T47D (cell line): Measurements from ENCODE around the gene SCMH1.
"Not testable (repeated sequence)": the region's sequence is repeated elsewhere in the genome, so short reads cannot be mapped to it uniquely, and the experiment has no call there.

Source experiments
- DNase-seq, 2 experiments: peaks; one replicate each; pipeline versions ENCODE4 v3.0.0 to v3.0.0-alpha.2; 2011 to 2012; ENCODE audit warnings: low read depth in 1 of 2, low spot score in 1 of 2
- JUND ChIP-seq: IDR thresholded peaks from 2 replicates; pipeline ENCODE4 v1.6.1; 2012; ENCODE audit warnings: low read depth
- in situ Hi-C: cut with HindIII; loops from 2 replicates; pipeline ENCODE4 v1.10.0; 2016; ENCODE audit warnings: low sequenced_read_pairs, low pct_unique_long_range_greater_than_20kb

The SCMH1 gene

DNA sequence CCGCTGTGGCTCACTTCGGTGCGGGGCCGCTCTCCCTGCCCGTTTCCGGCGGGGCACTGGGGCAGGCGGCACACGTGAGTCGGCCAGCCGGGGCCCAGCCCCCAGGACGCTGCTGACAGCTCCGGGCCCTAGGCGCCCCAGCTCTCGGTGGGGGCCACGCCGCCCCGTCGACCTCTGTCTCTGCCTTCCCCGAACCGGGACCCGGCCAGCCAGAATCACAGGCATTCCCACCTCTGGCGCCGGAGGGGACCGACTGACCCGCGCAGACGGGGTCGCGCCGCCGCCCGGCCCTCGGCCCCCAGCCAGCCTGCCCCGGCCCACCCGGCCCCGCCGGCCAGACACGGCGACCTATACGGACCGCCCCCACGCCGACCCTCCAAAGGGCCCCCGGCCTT, 755 bp downstream of the SCMH1 start:
- in situ Hi-C loops = no loop called here
- TF ChIP-seq JUND = no peak
- DNase-seq = peak; percentile 33 to 46

DNA sequence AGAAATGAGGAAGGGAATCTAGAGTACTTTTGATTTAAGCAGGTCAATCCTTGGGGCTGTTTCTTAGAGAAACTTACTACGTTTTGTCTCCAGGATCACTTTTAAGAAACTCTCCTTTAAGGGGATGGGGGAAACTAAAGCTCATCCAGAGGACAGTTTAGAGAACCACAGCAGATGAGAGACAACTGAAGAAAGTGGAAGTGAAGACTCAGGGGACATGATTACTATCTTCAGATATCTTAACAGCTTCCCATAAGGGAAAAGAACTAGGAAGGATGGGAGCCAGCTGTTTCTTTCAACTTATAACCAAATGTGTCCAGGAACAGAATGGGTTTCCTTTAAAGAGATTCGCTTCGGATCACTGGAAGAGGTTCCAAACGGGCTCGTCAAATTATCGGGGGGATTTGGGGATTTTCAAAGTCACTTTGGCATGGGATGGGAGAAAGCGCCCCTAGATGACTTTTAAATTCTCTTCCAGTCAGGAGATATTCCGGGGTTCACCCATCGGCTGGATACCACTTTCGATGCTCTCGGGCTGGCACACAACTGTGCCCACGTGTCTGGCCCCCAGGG, 1.2 kb downstream of the SCMH1 start:
- in situ Hi-C loops = no loop called here
- no peak for TF ChIP-seq JUND
- DNase-seq = no peak

DNA sequence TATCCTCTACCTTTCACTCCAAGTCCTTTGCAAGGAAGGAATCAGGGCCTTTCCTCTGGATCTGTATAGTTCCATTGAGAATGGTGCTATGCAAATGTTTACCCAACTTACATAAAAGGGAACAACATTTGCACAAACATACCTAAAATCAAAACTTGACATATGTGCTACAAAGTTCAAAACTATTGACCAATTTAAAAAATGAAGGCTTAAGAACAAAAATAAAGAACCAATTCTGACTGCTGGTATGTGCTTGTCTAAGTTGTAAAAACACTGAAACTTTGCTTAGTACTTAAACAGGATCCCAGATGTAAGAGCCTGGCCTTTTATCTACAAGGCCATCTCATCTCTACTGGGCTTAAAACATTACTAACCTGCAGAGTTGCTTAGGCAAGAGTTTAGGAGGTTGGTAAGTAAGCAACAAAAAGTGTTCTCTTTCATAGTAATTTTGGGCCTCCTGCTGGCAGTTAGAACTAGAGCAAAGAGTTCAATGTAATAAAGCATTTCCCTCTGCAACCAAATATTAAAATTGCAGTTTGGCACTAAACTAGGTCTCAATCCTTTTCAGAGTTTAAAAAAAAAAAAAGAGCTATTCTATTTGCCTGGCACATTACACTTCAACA, 2.0 kb downstream of the SCMH1 start:
- in situ Hi-C loops = no loop called here
- DNase-seq = peak in 1 of 2 experiments; percentile 46
- no peak for TF ChIP-seq JUND

DNA sequence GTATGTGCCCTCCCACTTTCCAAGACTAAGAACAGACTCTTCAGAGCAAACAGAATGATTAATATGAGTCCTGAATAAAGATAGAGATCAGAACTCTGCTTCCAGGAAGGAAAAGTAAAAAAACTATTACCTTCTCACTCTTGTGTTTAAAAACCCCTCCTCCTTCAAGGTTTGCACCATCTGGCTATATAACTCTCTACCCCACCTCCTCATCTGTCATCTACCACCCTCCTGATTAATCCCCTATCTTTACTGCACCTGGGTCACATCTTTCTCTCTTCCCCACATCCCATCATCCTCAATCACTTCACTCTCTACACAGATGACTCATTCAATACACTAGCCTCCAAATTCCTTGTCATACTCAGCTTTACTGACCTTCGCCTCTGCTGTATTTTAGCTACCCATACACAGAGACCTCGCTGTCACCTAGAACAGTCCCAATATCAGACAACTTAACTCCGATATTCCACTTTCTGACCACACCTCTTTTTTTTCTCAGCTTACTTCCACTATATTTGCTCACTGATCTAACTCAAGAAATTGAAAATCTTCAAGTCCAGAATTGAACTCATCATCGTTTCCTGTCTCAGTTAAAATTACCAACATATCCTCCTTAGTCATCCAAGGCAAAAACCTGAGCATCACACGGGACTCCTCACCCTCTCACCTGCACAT, 3.7 kb downstream of the SCMH1 start:
- in situ Hi-C loops = no loop called here
- TF ChIP-seq JUND = no peak
- DNase-seq = no peak

DNA sequence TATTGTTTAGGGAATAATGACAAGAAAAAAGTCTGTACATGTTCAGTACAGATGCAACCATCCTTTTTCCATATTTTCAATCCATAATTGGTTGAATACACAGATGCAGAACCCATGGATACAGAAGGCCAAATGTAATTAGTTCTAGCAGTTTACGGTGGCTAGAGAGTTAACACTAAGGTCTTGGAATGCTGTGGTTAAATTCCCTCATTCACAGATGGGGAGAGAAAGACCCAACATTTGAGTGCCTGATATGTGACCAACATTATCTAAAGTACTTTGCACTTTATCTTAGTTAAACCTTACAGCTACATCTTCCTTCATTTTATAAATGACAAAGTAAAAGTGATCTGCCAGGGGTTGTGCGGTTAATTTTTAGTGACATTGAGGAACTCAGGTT, 5.3 kb downstream of the SCMH1 start:
- no peak for TF ChIP-seq JUND
- DNase-seq = no peak
- in situ Hi-C loops = no loop called here

DNA sequence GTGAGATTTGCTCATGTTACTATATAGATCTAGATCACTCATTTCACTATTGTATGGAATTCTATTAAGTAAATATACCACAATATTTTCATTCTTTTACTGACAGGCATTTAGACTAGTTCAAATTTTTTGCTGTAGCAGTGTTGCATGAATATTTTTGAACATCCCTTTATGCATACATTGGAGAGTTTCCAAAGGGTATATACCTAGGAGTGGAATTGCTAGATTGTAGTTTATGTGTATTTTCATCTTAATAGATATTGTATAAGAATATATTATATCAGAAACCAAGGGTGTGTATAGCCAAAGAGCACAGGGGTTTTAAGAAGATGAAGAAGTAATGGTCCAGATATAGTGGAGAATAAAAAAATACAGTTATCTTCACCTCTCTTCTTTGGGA, 6.2 kb downstream of the SCMH1 start:
- in situ Hi-C loops = no loop called here
- no peak for DNase-seq
- no peak for TF ChIP-seq JUND

DNA sequence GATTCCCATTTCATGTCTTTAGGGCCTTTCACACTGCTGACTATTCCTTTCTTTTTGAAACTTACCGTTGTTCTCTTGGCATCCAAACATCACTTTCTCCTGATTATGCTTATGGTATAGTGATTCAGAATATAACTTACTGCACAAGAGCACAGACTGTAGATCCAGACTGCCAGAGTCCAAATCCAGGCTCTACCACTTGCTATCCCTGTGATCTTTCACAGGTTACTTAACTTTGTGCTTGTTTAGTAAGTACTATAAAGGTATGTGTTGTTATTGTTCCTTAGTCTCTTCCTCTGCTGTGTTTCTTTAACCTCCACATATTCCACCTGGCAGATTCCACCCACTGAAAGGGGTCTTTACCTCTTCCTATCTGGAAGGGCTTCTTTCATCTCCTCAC, 8.4 kb downstream of the SCMH1 start:
- DNase-seq = no peak
- no peak for TF ChIP-seq JUND
- in situ Hi-C loops = no loop called here

DNA sequence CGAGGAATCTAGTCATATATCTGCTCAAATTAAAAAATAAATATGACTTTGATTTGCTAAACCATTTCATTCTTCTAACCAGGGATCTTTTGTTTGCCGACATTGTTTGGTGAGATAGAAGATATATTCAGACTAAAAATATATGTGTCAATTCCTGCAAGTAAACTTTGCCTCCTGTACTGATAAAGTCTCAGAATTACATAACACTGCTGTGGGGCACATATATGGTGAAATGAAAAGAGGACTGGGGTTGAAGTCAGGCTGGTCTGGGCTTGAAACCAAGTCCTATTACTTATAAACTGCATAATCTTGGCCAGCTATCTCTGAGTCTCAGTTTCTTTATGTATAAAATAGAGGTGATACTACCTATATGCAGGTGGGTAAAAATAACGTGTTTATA, 9.8 kb downstream of the SCMH1 start:
- in situ Hi-C loops = no loop called here
- no peak for DNase-seq
- no peak for TF ChIP-seq JUND

DNA sequence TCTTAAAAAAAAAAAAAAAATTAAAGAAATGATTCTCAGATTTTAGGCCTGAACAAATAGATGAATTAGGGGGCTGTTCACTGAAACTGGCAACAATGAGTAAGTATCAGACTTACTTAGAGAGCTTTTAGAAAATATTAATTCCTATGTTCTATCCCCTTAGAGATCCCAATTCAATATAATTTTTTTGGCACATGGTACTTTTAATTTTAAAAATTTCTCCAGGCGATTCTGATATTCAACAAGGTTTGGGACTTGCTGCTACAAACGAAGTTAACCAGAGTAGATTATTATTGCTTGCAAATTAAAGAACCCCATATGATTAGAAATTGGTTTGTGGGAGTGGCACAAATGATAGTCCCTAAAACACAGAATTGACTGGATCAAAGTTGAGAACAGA, 11.4 kb downstream of the SCMH1 start:
- no peak for DNase-seq
- in situ Hi-C loops = no loop called here
- TF ChIP-seq JUND = no peak

DNA sequence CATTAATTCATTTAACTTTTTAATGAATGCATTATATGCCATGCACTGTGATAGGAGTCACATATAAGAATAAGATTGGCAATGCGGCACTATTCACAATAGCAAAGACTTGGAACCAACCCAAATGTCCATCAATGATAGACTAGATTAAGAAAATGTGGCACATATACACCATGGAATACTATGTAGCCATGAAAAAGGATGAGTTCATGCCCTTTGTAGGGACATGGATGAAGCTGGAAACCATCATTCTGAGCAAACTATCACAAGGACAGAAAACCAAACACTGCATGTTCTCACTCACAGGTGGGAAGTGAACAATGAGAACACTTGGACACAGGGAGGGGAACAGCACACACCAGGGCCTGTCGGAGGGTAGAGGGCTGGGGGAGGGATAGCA, 12.9 kb downstream of the SCMH1 start:
- DNase-seq, in situ Hi-C loops: not testable (repeated sequence)

DNA sequence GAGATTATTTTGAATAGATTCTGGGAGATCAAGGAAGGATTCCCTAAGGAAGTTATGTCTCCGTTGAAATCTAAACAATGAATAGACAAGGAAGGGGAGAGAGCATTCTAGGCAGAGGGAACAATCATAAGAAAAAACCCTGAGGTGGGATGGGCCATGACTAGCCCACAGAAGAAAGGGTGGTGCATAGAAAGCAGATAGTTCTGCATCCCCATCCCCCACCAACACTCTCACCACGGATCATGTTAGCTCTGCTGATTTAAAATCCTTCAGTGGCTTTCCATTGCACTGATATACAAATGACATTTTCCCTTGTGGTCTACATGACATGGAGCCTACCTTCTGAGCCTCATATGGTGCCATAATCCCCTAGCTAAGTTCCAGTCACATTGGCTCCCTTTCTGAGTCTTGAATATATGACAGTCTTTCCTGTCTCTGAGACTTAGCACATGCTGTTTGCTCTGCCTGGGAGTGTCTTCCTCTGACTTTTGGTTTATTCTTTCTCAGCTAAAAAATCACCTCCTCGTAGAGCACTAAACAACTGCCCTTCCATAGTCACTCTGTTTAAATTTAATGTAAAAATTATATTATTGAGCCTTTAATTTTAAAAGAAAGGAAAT, 15.2 kb downstream of the SCMH1 start:
- TF ChIP-seq JUND = no peak
- no peak for DNase-seq
- in situ Hi-C loops = no loop called here

DNA sequence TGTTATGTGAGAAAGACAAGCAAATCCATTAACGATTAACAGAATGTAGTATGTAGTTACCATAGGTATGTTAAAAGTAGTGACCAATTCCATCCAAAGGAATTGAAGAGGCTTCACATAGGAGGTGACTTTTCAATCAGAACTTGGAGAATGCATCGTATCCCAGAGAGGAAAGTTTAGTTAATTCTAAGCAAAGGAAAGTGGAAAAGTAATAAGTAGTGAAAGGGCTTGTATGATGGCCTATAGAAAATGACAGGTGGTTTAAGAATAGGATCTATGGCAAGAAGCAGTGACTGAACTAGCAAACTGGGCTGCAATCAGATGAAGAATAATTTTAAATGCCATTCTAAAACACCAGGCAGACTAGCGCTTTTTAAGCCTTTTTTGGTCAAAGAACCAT, 16.6 kb downstream of the SCMH1 start:
- in situ Hi-C loops = no loop called here
- no peak for DNase-seq
- TF ChIP-seq JUND = no peak

DNA sequence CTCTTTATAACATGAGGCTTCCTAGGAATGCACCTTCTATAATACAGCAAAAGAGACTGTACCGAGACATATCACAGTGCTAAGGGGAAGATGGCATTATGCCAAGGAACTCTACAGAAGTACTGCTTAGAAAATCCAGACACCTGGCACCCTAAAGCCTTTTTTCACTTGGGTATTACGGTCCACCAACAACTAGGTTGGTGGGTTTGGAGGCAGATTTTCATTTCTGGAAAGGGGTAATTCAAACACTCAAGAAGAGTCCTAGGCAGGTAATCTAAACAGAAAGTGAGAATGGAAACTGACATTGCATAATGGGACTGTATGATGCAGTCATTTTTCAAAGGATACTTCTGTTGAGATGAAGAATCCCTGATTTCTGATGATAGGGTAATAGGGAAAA, 19.6 kb downstream of the SCMH1 start:
- no peak for DNase-seq
- TF ChIP-seq JUND = no peak
- in situ Hi-C loops = no loop called here
